OCI-LY3 (cell line): ENCODE data around the gene JAKMIP2.

Source experiments
- H2AFZ ChIP-seq: fragments of 200-600, 300-600 bp; shearing (Covaris generic); 2 replicates; pipeline ENCODE4 v1.6.0; 2014; ENCODE audit warnings: antibody characterized with exemption, low read depth, low read length
- H3K27ac ChIP-seq: fragments of 200-600, 300-600 bp; sonication (generic); 2 replicates; pipeline ENCODE4 v1.5.1; 2014; ENCODE audit warnings: mild to moderate bottlenecking, low read length, moderate library complexity, mixed read lengths
- H3K27me3 ChIP-seq: fragments of 200-600, 300-600 bp; sonication (generic); 2 replicates; pipeline ENCODE4 v1.6.1; 2014; ENCODE audit warnings: low read depth, low read length, mixed read lengths
- H3K36me3 ChIP-seq: fragments of 200-600, 300-600 bp; sonication (generic); replicated peaks from 2 replicates; pipeline ENCODE3; 2014; ENCODE audit warnings: low read depth, low read length, mixed read lengths
- H3K4me1 ChIP-seq: fragments of 300-600, 200-600 bp; sonication (generic); 2 replicates; pipeline ENCODE4 v1.6.1; 2014; ENCODE audit warnings: low read length, mixed read lengths
- H3K4me2 ChIP-seq: fragments of 200-600, 300-600 bp; sonication (generic); 2 replicates; pipeline ENCODE4 v1.6.1; 2014; ENCODE audit warnings: low read length, mixed read lengths
- H3K4me3 ChIP-seq: fragments of 300-600, 200-600 bp; sonication (generic); 2 replicates; pipeline ENCODE4 v1.5.1; 2014; ENCODE audit warnings: antibody characterized with exemption, mild to moderate bottlenecking, low read length, moderate library complexity
- H3K79me2 ChIP-seq: fragments of 300-600, 200-600 bp; shearing (Covaris generic); 2 replicates; pipeline ENCODE4 v1.6.1; 2014; ENCODE audit warnings: mild to moderate bottlenecking, low read length, mixed read lengths
- H3K9ac ChIP-seq: fragments of 300-600, 200-600 bp; shearing (Covaris generic); 2 replicates; pipeline ENCODE4 v1.6.0; 2014; ENCODE audit warnings: mild to moderate bottlenecking, low read length, moderate library complexity
- H3K9me3 ChIP-seq: fragments of 200-600, 300-600 bp; shearing (Covaris generic); 2 replicates; pipeline ENCODE4 v1.6.1; 2014; ENCODE audit warnings: low read length, mixed read lengths; ENCODE audit not compliant: insufficient read depth
- H4K20me1 ChIP-seq: fragments of 200-600, 300-600 bp; sonication (generic); 2 replicates; pipeline ENCODE4 v1.6.1; 2016; ENCODE audit warnings: low read length, mixed read lengths; ENCODE audit not compliant: insufficient read depth
- EZH2phosphoT487 ChIP-seq: fragments of 200-600 bp; shearing (Covaris generic); IDR thresholded peaks from 2 replicates; pipeline ENCODE4 v1.6.1; 2018; ENCODE audit warnings: antibody characterized with exemption, mixed run types, low read depth
- TF ChIP-seq, protein P1 (sequence below): fragments of 200-600, 300-600 bp; sonication (generic); IDR thresholded peaks from 2 replicates; pipeline ENCODE4 v1.5.1; 2014; ENCODE audit warnings: antibody characterized with exemption, low read length, low read depth

Gene JAKMIP2

DNA sequence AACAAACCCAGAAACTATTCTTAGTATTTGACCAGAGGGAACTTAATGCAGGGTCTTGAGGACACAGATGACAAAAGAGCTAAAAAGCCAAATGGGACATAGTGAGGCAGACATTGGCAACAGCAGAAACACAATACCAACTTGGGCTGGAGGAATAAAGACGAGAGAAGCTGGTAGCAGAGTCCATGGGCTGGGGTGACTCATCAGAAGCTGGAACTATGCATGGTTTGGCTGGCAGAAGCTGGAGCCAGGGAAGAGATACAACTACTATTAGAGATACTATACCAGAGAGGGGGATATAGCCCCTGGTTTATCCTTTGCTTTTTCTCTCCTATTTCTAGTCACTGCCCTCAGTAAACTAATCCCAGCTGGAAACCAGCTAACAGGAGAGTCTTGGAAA lies 243.5 kb downstream of the JAKMIP2 start:
- Histone ChIP-seq H3K27ac (no peak overlapping the region), H3K4me3 (no peak overlapping the region), H3K9me3 (no peaks in the 10 kb centered on the region), H3K9ac (no peak overlapping the region), H4K20me1 (no peaks in the 10 kb centered on the region), H2AFZ (no peak overlapping the region), H3K27me3 (no peaks in the 10 kb centered on the region), H3K4me2 (no peak overlapping the region), H3K4me1 (no peaks in the 10 kb centered on the region), H3K79me2 (no peaks in the 10 kb centered on the region), H3K36me3 (no peaks in the 10 kb centered on the region)
- TF ChIP-seq, protein P1, sequence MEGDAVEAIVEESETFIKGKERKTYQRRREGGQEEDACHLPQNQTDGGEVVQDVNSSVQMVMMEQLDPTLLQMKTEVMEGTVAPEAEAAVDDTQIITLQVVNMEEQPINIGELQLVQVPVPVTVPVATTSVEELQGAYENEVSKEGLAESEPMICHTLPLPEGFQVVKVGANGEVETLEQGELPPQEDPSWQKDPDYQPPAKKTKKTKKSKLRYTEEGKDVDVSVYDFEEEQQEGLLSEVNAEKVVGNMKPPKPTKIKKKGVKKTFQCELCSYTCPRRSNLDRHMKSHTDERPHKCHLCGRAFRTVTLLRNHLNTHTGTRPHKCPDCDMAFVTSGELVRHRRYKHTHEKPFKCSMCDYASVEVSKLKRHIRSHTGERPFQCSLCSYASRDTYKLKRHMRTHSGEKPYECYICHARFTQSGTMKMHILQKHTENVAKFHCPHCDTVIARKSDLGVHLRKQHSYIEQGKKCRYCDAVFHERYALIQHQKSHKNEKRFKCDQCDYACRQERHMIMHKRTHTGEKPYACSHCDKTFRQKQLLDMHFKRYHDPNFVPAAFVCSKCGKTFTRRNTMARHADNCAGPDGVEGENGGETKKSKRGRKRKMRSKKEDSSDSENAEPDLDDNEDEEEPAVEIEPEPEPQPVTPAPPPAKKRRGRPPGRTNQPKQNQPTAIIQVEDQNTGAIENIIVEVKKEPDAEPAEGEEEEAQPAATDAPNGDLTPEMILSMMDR: no peak

GRCh38 chr5:147538236-147538635 lies 244.3 kb downstream of the JAKMIP2 start:
- TF ChIP-seq EZH2phosphoT487: no peak
- TF ChIP-seq, protein P1: no peak
- Histone ChIP-seq H3K4me2 (no peak overlapping the region), H3K4me3 (no peak overlapping the region), H3K9me3 (no peaks in the 10 kb centered on the region), H3K27me3 (no peaks in the 10 kb centered on the region), H3K36me3 (no peaks in the 10 kb centered on the region), H3K9ac (no peak overlapping the region), H4K20me1 (no peaks in the 10 kb centered on the region), H2AFZ (no peak overlapping the region), H3K79me2 (no peaks in the 10 kb centered on the region), H3K27ac (no peak overlapping the region), H3K4me1 (no peaks in the 10 kb centered on the region)
